GM21717 (cell line): ENCODE results near the gene ZFR.

Experiments
- ATAC-seq: cut with Tn5 transposase; IDR thresholded peaks from one replicate; pipeline ENCODE4 v1.9.1; 2021; ENCODE audit warnings: mild to moderate bottlenecking, moderate library complexity; ENCODE audit not compliant: unreplicated experiment

ZFR gene

GRCh38 chr5:32444431-32445286, at the start of gene ZFR:
Gene ZFR, minus strand, starts transcription at chr5:32444740. Its CDS starts 82 bp downstream, at chr5:32444658.
- peak; percentile 83 for ATAC-seq

- ATAC-seq: no peak
Measured at GRCh38 chr5:32490972-32491557, 46.5 kb upstream of the ZFR start.

GRCh38 chr5:32489791-32490562, 45.4 kb upstream of the ZFR start:
- peak; percentile 58 for ATAC-seq

GRCh38 chr5:32487424-32487823, 42.9 kb upstream of the ZFR start:
- ATAC-seq: no peak

GRCh38 chr5:32487008-32487407, 42.5 kb upstream of the ZFR start:
- ATAC-seq: no peak

- ATAC-seq: no peak
Measured at GRCh38 chr5:32482193-32482592, 37.7 kb upstream of the ZFR start.

- ATAC-seq: no peak
Measured at GRCh38 chr5:32479096-32479495, 34.6 kb upstream of the ZFR start.

GRCh38 chr5:32476891-32477290, 32.4 kb upstream of the ZFR start:
- ATAC-seq: no peak

GRCh38 chr5:32475334-32476097, 31.0 kb upstream of the ZFR start:
- no peak for ATAC-seq

GRCh38 chr5:32474209-32474854, 29.8 kb upstream of the ZFR start:
- ATAC-seq: no peak

- no peak for ATAC-seq
Measured at GRCh38 chr5:32473072-32473471, 28.5 kb upstream of the ZFR start.

- no peak for ATAC-seq
Measured at GRCh38 chr5:32471784-32472183, 27.2 kb upstream of the ZFR start.

GRCh38 chr5:32465076-32465475, 20.5 kb upstream of the ZFR start:
- ATAC-seq: no peak

GRCh38 chr5:32462618-32463017, 18.1 kb upstream of the ZFR start:
- ATAC-seq: no peak

- no peak for ATAC-seq
Measured at GRCh38 chr5:32461441-32462120, 17.0 kb upstream of the ZFR start.

- no peak for ATAC-seq
Measured at GRCh38 chr5:32460702-32461101, 16.2 kb upstream of the ZFR start.

- no peak for ATAC-seq
Measured at GRCh38 chr5:32458880-32459495, 14.4 kb upstream of the ZFR start.

- no peak for ATAC-seq
Measured at GRCh38 chr5:32455311-32455710, 10.8 kb upstream of the ZFR start.

- no peak for ATAC-seq
Measured at GRCh38 chr5:32454821-32455220, 10.3 kb upstream of the ZFR start.
